GM21367 (cell line): ENCODE measurements around the gene SP1.
A peak's percentile ranks its signal among the peaks of the same experiment; 100 is the strongest.
"Not testable (repeated sequence)": the region's sequence is repeated elsewhere in the genome, so short reads cannot be mapped to it uniquely, and the experiment has no call there.

Source experiments
- ATAC-seq: cut with Tn5 transposase; IDR thresholded peaks from one replicate; pipeline ENCODE4 v1.9.1; 2021; ENCODE audit not compliant: unreplicated experiment

The SP1 gene

DNA sequence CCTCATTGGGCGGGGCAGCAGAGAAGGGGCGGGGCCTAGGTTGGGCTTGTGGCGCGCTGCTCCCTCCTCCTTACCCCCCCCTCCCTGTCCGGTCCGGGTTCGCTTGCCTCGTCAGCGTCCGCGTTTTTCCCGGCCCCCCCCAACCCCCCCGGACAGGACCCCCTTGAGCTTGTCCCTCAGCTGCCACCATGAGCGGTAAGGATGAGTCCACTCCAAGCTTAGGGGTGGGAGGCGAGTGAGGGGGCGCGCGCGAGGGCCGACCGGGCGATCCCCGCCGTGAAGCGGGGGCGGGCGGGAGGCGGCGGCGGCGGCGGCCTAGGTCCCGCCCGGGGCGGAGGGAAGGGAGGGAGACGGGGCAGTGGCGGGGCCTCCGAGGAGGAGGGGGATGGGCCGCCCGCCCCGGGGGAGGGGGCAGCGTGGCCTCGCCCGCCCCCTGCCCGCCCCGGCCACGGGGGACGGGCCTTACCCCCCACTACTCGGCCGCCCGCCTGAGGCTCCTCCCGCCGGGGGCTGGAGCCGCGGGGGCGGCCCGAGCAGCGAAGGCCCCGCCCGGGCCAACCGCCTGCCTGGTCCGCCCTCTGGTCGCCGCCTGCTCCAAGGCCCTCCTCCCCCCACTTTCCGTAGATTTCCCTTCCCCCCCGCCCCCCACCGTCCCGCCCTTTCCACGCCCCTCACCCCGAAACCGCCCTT lies at the start of gene SP1:
Gene SP1 (plus strand): TSS at position 73 of the 690 bp plus-strand sequence. CDS start 116 bp downstream, at position 189.
- ATAC-seq, result peak; percentile 25

DNA sequence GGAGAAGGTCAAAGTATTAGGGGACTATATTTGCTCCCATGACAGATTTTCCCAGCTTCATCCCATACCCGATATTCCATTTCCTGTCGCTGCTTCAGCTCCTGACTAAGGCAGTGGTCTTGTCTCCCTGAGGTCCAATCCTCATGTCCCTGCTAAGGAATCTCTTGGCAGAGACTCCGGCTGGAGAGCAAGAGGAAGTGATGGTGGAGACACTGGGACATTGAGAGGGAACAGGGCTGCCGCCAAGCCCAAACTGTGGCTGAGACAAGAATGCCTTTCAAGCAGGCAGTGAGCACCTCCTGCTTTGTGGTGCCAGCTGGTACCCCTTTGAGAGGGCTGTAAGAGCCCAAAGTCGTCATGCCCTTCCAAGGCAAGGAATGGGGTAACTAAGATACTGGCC lies 49.3 kb upstream of the SP1 start:
- no peak for ATAC-seq

DNA sequence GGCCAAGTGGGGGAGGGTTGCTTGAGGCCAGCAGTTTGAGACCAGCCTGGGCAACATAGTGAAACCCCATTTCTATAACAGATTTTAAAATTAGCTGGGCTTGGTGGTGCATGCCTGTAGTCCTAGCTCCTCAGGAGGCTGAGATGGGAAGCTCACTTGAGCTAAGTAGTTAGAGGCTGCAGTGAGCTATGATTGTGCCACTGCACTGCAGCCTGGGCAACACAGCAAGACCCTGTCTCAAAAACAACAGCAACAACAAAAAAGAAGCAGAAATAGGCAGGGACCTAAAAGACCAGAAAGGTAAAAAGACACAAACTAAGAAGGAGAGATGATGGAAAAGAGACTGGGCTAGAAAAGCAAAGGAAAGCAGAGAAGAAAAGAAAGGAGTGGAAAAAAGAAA lies 47.6 kb upstream of the SP1 start:
- ATAC-seq, result not testable (repeated sequence)

DNA sequence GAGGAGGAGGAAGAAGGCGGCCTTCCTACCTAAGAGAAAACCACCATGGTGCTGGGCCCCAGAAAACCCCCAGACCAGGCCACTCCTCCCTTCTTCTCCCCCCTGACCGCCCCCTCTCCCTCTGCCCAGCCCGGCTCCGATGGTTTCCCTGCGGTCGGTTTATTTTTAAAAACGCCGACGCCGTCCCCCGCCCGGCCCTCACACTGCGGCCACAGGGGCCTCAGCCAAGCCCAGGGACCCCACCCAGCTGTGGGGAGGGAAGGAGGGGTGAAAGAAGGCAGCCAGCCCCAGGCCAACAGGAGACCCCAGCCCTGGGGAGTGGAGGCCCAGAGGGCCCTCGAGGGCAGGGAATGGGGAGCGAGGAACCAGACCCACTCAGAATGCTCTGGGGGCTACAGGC lies 47.2 kb upstream of the SP1 start:
- ATAC-seq, result no peak

DNA sequence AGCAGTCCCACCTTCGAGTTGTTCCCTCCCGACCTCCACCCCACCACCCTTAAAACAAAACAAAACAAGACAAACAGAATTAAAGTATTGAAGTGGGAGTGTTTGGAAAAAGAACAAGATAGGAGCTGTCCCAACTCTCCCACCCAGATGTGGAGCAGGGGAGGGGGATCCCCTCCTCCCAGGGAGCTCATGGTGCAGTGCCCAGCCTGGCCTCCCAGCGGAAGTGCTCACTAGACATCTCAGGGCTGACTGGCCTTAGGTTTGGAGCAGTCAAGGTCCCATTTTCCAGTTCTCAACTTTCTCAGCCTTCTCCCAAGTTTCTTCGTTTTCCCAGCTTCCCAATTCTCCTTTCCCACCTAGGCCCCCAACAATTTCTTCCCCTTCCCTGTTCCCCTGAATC lies 46.7 kb upstream of the SP1 start:
- ATAC-seq, result no peak

DNA sequence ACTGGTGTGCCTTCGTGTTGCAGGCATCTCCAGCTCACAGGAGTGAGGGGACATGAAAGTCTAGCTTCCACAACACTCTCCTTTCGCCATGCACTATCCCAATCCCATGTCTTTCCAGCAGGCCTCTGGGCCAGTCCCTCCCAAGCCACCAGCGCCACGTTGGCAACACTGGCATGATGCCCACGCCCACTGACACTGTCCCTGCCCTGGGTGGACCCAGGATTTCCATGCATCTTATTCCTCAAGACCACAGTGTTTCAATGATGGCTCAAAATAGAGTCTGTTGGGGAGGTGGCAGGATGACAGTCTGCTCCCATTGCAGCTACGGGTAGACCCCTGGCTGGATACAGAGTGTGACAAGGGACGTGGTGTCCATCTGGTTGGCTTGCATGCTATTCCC lies 46.1 kb upstream of the SP1 start:
- no peak for ATAC-seq

DNA sequence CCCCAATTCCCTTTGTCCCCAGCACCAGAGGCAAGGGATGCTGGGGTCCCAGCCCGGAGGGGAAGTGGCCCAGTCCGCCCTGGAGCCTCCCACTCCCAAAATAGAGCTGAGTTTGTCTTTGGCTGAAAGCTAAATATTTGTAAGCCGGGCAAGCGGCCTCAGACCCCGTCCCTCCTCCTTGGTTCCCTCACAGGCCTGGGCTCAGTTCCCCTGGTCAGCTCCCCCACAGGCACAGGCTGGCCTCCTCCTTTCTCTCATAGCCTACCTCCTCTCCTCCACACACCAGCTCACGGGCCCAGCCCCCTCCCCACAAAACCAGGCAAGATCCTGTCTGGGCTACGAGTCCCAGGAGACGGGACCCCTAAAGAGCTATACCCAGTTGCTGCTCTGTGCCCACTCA lies 45.2 kb upstream of the SP1 start:
- ATAC-seq, result no peak

DNA sequence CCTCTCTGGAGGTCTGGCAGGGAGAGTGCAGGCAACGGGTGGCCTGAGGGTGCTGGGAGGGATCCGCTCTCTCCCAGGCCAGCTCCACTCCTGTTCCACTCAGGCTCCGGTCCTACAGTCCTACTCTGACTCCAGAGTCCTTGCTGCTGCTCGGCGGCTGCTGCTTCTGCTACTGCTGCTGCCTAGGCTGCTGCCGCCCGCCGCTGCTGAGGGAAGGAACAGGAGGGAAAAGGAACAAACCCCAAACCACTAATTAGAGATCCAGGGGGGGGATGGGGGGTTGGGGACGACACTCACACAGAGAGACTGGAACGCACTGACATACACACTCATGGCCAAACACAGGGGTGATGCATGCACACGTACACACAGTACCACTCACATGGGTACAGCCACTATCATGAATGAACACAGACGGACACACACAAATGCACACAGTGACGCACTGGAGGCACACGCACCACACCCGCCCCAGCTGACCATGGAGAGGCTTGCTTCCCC lies 43.7 kb upstream of the SP1 start, which contains the start of gene SP7:
Gene SP7 (minus strand): TSS at position 174 of the 501 bp plus-strand sequence. CDS start 708 bp downstream, outside the sequence.
- ATAC-seq, result no peak

DNA sequence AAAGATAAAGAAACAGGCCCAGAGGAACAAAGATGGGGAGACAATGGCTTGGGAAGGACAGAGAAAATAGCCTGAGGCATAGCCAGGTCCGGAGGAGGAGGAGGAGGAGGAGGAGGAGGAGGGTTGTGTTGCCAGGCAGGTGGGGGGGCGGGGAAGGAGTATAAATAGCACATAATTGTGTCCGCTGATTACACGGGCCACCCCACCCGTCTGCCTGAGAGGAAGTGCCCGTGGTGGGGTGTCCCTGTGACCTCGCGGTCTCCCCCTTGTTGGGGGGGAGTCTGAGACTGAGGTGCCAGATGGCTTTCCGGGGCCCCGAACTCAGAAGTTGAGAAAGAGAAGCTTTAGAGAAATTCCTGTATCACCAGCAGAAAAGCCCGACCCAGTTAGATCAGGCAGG lies 42.0 kb upstream of the SP1 start:
- ATAC-seq, result no peak

DNA sequence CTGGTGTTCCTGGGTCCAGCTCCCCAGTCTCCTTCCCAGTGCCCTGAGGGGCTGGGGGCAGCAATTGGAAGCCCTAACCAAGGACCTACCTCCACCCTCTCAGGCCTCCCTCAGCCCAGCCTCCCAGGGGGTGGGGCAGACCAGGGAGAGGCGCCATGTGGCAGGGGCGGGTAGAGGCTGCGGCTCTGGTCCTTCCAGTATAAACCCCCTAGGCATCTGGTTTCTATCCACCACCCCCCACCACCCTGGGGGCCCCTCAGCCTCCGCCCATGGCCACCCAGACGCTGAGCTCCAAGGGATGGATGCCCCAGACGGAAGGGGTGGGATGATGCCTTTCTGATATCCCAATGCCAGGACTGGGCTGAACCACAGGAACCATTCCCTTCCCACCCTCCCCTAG lies 41.1 kb upstream of the SP1 start:
- ATAC-seq, result no peak

DNA sequence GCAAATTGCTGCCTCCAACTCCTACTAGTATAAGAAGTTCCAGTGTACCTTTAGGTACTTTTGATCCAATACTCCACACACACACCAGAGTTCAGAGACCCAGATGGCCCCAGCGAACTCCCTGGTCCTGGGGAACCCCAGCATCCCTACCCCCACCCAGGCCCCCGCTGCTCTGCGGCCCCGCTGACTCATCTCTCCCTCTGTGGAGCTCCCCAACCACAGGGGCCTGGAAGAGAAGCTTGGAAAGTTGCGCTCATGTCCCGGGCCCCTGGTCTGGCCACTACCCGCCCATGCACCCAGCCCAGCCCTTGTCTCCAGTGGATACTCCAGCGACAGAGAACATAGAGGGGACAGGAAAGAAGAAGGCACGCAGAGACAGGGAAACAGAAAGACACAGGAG lies 39.6 kb upstream of the SP1 start:
- ATAC-seq, result no peak

DNA sequence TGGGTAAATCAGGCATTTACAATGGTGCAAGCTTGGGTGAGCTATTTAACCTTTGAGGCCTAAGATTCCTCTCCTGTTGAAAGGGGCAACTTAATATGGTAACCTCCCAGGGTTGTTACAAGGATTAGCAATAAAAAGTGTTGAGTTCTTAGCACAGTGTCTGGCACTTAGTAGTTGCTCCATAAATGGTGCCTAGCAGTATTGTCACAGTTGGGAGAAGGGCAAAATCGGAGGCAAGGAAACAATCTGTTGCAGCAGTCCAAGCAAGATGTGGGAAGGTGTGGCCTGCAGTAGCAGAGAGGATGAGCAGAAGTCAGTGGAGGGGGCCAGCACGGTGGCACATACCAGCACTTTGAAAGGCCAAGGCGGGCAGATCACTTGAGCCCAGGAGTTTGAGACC lies 36.5 kb upstream of the SP1 start:
- no peak for ATAC-seq

DNA sequence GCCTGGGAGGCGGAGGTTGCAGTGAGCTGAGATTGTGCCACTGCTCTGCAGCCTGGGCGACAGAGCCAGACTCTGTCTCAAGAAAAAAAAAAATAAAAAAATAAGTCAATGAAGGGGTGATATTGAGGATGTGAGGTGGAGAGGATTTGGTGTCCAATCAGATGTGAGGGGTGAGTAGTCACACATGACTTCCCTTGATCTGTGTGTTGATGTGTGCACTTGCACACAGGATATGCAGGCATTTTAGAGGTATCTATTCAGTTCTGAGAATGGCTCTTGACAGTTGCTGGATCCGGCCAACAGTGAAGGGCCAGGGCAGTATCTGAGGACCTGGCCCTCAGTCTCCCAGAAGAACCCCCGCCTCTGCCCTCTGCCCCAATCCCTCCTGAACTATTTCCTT lies 36.0 kb upstream of the SP1 start:
- ATAC-seq, result no peak

DNA sequence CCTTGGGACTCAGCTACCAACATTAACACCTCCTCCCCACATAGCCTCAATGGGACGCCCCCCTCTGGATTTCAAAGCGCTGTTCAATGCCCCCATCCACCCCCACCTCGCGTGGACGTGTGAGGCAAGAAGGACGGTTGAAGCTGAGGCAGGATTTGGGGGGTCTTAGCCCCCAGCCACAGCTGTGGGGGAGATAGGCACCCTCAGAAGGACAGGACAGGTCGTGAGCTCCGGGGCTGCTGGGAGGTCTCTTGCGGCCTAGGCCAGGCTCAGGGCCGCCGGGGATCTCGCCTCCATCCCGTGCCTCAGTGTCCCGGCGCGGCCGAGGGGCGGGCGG lies 35.5 kb upstream of the SP1 start:
- ATAC-seq, result no peak

DNA sequence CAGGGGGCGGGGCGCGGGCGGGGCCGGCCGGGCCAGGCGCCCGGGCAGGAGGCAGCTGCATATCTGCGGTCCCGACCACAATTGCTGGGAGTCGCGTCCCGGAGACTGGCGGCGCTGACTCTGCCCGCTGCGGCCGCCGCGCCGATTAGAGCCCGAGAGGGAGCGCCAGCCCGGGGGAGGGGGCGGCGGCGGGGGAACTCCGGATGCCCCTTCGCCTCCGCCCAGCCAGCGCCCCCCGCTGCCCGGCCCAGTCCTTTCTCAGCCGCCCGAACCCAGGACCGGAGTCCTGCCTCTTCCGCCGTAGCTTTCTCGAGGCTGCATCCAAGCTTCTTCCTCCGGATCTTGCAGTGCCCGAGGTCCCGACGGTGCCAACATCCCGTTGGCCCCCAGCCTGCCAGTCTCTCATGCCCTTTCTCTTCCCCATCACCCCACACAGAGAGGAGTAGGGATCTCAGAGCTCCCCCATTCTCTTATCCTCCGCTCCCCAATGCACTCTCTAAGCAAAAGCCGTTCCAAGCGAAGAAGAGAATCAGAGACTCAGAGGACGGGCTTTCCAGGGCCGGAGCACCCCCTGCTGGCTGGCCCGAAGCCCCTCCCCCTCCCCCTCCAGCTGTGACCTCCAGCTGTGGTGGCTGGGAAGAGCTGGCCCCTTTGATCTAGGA lies 35.0 kb upstream of the SP1 start:
- no peak for ATAC-seq

DNA sequence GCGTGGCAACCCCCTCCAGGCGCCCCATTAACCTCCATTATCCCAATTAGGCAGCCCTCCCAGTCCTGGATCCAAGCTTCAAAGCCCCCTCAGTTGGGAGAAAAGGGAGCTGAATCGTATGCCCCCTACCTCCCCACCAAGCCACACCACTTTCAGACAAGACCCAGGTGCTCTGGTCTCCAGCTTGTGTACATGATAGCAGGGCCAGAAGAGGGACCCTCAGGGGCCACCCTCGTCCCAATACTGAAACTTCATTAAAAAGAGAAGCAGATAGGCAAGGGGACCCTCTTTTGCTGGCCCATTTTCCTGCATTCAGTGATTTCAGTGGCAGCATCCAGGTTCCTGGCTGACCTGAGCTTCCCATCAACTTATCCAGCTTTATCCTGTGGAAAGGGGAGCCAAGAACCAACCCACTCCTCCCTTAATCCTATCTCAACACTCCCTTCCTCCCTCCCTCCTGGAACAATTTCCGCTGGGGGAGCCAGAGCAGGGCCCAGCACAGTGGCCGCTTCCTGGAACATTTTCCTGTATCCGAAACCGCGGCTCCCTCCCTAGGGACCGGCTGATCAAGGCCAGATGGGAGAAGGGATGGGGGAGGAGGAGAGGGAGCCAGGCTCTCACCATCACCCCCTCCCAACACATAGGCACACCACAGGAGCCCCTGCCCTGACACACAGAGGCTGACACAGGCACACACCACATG lies 34.3 kb upstream of the SP1 start:
- ATAC-seq, result no peak

DNA sequence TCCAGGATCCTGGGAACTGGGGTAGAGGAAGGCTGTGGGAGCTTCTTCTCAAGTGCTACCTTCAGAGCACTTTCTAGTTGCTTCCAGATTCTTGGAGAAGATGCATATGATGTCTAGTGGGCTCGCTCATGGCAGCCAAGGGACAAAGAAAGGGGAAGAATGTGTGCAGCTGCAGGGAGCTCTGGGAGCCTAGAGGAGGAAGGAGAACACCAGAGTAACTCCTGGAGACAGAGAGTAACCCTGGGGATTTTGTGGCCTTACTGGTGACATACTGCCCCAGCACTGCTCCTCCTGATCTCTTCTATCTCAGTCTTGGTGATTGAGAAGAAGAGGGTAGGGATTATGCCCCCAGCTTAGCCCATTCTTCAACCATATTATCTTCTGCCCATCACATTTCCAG lies 33.5 kb upstream of the SP1 start:
- no peak for ATAC-seq

DNA sequence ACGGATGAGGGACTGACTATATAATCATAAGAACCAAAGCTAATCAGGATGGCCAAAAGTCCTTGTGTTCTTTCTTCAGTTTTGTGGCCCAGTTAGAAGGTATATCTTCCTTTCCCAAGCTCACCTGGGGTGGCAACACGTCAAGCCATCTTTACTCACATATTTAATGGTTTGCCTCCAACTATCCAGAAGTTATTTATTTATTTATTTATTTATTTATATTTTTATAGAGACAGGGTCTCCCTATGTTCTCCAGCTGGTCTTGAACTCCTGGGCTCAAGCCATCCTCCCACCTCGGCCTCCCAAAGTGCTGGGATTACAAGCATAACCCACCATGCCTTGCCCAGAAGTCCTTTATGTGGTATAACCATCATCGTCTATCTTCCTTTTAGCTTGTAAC lies 32.1 kb upstream of the SP1 start:
- ATAC-seq, result no peak

DNA sequence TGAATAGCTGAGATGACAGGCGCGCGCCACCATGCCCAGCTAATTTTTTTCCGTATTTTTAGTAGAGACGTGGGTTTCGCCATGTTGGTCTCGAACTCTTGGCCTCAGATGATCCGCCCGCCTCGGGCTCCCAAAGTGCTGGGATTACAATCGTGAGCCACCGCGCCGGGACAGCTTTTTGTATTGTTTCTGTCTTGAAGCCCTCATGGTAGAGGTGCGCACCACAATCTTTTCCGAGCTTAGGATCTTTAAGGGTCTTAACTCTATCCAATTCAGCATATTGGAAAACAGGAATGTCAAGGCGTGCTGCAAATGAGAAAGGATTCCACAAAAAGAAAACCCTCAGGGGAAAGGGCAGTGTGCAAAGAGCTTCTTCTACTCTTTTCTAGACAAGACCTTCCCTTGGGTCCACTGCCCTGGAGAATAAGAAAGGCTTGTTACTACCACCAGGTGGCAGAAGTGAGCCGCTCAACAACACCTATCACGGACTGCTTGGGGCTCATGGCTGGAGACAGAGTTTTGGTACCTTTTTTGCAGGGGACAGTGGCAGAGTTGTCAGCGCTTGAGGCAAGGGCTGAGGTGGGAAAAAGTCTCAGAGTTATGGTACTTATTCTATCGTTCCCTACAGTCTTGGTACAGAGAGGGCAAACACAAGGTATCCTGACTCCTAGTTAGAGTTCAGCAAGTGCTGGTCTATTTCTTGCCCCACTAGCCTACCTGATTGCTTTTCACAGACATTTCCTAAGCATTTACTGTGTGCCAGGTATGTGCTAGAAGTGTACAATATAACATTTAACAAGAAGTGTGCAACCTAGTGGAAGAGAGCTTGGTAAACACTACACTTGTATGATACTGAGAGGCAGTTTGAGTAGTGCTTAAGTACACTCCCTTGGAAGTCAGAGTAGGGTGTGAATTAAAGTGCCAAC lies 27.4 kb upstream of the SP1 start:
- peak; percentile 79 for ATAC-seq

DNA sequence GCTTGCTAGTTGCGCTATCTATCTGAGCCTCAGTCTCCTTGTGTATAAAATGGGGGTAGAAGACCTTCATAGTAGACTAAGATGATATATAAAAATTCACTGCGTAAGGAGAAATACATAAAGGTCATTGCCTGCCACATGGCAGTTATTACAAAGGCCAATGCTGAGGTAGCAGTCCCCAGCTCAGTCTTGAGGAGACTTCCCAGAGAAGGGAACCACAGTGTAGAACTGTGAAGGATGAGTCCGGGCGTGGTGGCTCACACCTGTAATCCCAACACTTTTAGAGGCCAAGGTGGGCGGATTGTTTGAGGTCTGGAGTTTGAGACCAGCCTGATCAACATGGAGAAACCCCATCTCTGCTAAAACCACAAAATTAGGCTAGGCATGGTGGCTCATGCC lies 26.7 kb upstream of the SP1 start:
- ATAC-seq, result no peak

DNA sequence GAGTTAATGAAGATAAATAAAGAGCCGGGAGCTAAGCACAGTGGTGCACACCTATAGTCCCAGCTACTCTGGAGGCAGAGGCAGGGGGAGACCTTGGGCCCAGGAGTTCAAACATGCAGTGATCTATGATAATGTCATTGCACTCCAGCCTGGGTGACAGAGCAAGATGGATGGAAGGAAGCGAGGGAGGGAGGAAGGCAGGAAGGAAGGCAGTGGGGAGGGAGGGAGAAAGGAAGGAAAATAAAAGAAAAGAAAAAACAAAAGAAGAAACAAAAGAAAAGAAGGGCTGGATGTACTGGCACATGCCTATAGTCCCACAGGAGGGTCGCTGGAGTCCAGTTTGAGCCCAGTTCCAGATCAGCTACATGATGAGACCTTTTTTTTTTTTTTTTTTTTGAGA lies 24.9 kb upstream of the SP1 start:
- ATAC-seq, result no peak
